HG02678 (cell line): ENCODE data around the gene TECPR2.
"Not testable (repeated sequence)": the region's sequence is repeated elsewhere in the genome, so short reads cannot be mapped to it uniquely, and the experiment has no call there.

Experiments
- ATAC-seq: cut with Tn5 transposase; IDR thresholded peaks from one replicate; pipeline ENCODE4 v1.9.1; 2021; ENCODE audit warnings: mild to moderate bottlenecking, moderate library complexity; ENCODE audit not compliant: unreplicated experiment

TECPR2 gene

GRCh38 chr14:102362545-102363181 is at the start of gene TECPR2, which contains the start of gene CINP:
Gene TECPR2, plus strand, starts transcription at chr14:102362941. Its CDS starts 13,781 bp downstream, at chr14:102376722.
Gene CINP, minus strand, starts transcription at chr14:102362890. Its CDS starts 39 bp downstream, at chr14:102362851.
- peak; percentile 94 for ATAC-seq

- peak; percentile 40 for ATAC-seq
These were observed 48.3 kb upstream of the TECPR2 start for GRCh38 chr14:102314242-102315011.

- ATAC-seq: no peak
These were observed 47.6 kb upstream of the TECPR2 start for GRCh38 chr14:102315121-102315520.

GRCh38 chr14:102316338-102316742 is 46.4 kb upstream of the TECPR2 start:
- no peak for ATAC-seq

GRCh38 chr14:102316743-102317563 is 45.8 kb upstream of the TECPR2 start:
- peak; percentile 60 for ATAC-seq

- ATAC-seq: no peak
These were observed 45.0 kb upstream of the TECPR2 start for GRCh38 chr14:102317564-102318248.

- ATAC-seq: no peak
These were observed 43.9 kb upstream of the TECPR2 start for GRCh38 chr14:102318781-102319276.

- ATAC-seq: peak; percentile 57
These were observed 43.2 kb upstream of the TECPR2 start, which contains the start of gene ZNF839 for GRCh38 chr14:102319351-102320032. Gene ZNF839, plus strand, starts transcription at chr14:102319746. Its CDS starts 20 bp downstream, at chr14:102319766.

- ATAC-seq: peak; percentile 20
These were observed 42.6 kb upstream of the TECPR2 start for GRCh38 chr14:102320033-102320660.

GRCh38 chr14:102320671-102321455 is 41.9 kb upstream of the TECPR2 start:
- ATAC-seq: no peak

- no peak for ATAC-seq
These were observed 41.0 kb upstream of the TECPR2 start for GRCh38 chr14:102321456-102322422.

GRCh38 chr14:102323102-102323501 is 39.6 kb upstream of the TECPR2 start:
- ATAC-seq: no peak

GRCh38 chr14:102325791-102326345 is 36.9 kb upstream of the TECPR2 start:
- ATAC-seq: no peak

GRCh38 chr14:102326583-102326982 is 36.2 kb upstream of the TECPR2 start:
- ATAC-seq: no peak

- ATAC-seq: not testable (repeated sequence)
These were observed 33.4 kb upstream of the TECPR2 start for GRCh38 chr14:102329381-102329780.

GRCh38 chr14:102330806-102331205 is 31.9 kb upstream of the TECPR2 start:
- no peak for ATAC-seq

GRCh38 chr14:102333390-102333789 is 29.4 kb upstream of the TECPR2 start:
- ATAC-seq: no peak
